GM12801 (cell line): ENCODE measurements around the gene SPP1.

Experiments
- CTCF ChIP-seq: IDR thresholded peaks from one replicate; pipeline ENCODE4 v1.5.1; 2011; ENCODE audit warnings: control low read depth; ENCODE audit not compliant: insufficient read length; ENCODE audit errors: extremely low read depth

The SPP1 gene

GRCh38 chr4:88007304-88008121 is 32.0 kb downstream of the SPP1 start, which contains the start of gene PKD2:
Gene PKD2, plus strand, starts transcription at chr4:88007635. Its CDS starts 99 bp downstream, at chr4:88007734.
- TF ChIP-seq CTCF: no peak

GRCh38 chr4:88008122-88008742 is 32.7 kb downstream of the SPP1 start:
- no peak for TF ChIP-seq CTCF

GRCh38 chr4:88008743-88009171 is 33.2 kb downstream of the SPP1 start:
- TF ChIP-seq CTCF: no peak

- no peak for TF ChIP-seq CTCF
Measured at GRCh38 chr4:88009871-88010270, 34.4 kb downstream of the SPP1 start.

GRCh38 chr4:88010966-88011365 is 35.5 kb downstream of the SPP1 start:
- TF ChIP-seq CTCF: no peak

- no peak for TF ChIP-seq CTCF
Measured at GRCh38 chr4:88012647-88013046, 37.1 kb downstream of the SPP1 start.

- TF ChIP-seq CTCF: no peak
Measured at GRCh38 chr4:88014386-88014905, 38.9 kb downstream of the SPP1 start.
